Endothelial cell (in vitro differentiated cells): ENCODE data around the gene CLPX. TPM values are rescaled to one million over a fixed set of nuclear protein-coding genes. Genes with fewer than 3 reads are reported as not detected.

Experiments used
- DNase-seq: peaks from one replicate; pipeline ENCODE4 v3.0.0; 2021; ENCODE audit warnings: low spot score
- H3K27ac Mint-ChIP-seq: one replicate; pipeline ENCODE4 v1.8.0; 2021; ENCODE audit warnings: mixed read lengths, inconsistent platforms; ENCODE audit not compliant: unreplicated experiment
- H3K27me3 Mint-ChIP-seq: one replicate; pipeline ENCODE4 v1.8.0; 2021; ENCODE audit warnings: mild to moderate bottlenecking, moderate library complexity, mixed read lengths, inconsistent platforms; ENCODE audit not compliant: unreplicated experiment
- H3K36me3 Mint-ChIP-seq: one replicate; pipeline ENCODE4 v1.8.0; 2021; ENCODE audit warnings: mild to moderate bottlenecking, low read depth, mixed read lengths, inconsistent platforms; ENCODE audit not compliant: unreplicated experiment
- H3K4me1 Mint-ChIP-seq: one replicate; pipeline ENCODE4 v1.8.0; 2021; ENCODE audit warnings: mild to moderate bottlenecking, mixed read lengths, inconsistent platforms; ENCODE audit not compliant: unreplicated experiment
- H3K4me3 Mint-ChIP-seq: one replicate; pipeline ENCODE4 v1.8.0; 2021; ENCODE audit warnings: mild to moderate bottlenecking, mixed read lengths, inconsistent platforms; ENCODE audit not compliant: unreplicated experiment
- H3K9me3 Mint-ChIP-seq: one replicate; pipeline ENCODE4 v1.8.0; 2021; ENCODE audit warnings: mixed read lengths, inconsistent platforms; ENCODE audit not compliant: unreplicated experiment
- total RNA-seq: library from RNA; stranded (reverse); fragmentation: NEBNext Ultra II Directional; extraction: Animal tissue kit (Norgen Biotek cat#: 25700); gene quantifications from one replicate; pipeline ENCODE4 v1.2.1, GENCODE V29; 2021; ENCODE audit not compliant: unreplicated experiment
- TF ChIP-seq, protein P1 (sequence below): fragments of 200-600 bp; sonication (generic); IDR thresholded peaks from one replicate; pipeline ENCODE4 v1.5.0; 2021; ENCODE audit warnings: antibody characterized with exemption; ENCODE audit not compliant: unreplicated experiment

CLPX gene
- total RNA-seq, 1 donor from 2014 or later: 52.1 TPM

DNA sequence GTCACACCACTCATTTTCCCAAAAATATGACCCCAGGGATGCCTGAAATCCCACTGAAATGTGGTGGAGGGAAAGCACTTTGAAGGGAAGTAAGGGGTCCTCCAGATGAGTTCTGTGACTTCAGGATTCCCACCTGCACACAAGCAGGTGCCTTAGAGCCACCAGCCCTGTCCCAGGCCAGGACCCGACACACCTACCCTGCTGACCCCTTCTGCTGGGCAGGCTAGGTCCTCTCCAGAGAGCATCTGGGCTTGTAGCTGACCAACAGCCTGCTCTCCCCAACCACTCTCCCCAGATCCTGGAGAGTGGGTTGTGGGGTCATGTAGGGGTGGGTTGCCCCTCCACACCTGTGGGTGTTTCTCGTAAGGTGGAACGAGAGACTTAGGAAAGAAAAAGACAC, 41.1 kb upstream of the CLPX start:
- no peak for DNase-seq
- TF ChIP-seq, protein P1, sequence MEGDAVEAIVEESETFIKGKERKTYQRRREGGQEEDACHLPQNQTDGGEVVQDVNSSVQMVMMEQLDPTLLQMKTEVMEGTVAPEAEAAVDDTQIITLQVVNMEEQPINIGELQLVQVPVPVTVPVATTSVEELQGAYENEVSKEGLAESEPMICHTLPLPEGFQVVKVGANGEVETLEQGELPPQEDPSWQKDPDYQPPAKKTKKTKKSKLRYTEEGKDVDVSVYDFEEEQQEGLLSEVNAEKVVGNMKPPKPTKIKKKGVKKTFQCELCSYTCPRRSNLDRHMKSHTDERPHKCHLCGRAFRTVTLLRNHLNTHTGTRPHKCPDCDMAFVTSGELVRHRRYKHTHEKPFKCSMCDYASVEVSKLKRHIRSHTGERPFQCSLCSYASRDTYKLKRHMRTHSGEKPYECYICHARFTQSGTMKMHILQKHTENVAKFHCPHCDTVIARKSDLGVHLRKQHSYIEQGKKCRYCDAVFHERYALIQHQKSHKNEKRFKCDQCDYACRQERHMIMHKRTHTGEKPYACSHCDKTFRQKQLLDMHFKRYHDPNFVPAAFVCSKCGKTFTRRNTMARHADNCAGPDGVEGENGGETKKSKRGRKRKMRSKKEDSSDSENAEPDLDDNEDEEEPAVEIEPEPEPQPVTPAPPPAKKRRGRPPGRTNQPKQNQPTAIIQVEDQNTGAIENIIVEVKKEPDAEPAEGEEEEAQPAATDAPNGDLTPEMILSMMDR: no peak
- Mint-ChIP-seq H3K9me3 (no peaks in the 10 kb centered on the region), H3K36me3 (no peaks in the 10 kb centered on the region), H3K27ac (no peak overlapping the region), H3K4me3 (no peak overlapping the region), H3K27me3 (peaks cover 5% of the 10 kb centered on the region), H3K4me1 (no peaks in the 10 kb centered on the region)

DNA sequence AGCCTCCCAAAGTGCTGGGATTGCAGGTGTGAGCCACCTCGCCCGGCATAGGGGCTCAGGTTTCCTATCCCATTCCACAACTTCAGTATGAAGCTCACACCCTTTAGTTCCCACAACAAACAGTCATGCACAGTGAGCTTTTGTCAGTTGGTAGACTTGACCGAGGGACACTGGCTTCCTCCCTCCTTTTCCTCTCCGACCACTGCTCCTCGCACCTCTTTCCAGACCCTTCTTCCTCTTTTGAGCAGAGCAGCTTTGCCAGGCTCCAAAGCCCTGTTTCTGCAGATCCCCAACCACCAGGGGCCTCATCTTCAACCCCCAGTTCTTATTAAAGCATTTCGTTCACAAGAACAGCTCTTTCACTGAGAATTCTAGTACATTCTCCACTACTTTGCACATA, 38.9 kb upstream of the CLPX start:
- TF ChIP-seq, protein P1: no peak
- H3K36me3 Mint-ChIP-seq: no peaks in the 10 kb centered on the region
- no peak overlapping the region for H3K27ac Mint-ChIP-seq
- H3K27me3 Mint-ChIP-seq: peaks cover 7% of the 10 kb centered on the region
- H3K4me3 Mint-ChIP-seq: no peak overlapping the region
- no peaks in the 10 kb centered on the region for H3K9me3 Mint-ChIP-seq
- DNase-seq: no peak
- no peaks in the 10 kb centered on the region for H3K4me1 Mint-ChIP-seq

DNA sequence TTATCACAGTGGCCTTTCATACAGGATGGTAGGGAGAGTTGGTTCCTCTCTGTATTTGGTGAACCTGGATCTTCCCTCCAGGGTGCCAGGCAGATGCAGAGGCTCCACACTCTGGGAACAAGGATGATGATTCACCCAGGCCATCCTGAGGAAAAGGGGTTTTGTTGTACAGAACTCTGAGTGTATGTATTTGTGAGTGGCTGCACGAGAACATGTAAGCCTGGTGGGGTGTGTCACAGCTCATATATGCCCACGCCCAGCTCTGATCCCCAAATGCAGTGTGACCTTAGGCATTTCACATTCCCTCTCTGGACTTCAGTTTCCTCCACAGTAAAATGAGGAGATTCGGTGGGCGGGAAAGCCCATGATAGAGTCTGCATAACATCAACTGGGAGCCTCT, 37.7 kb upstream of the CLPX start:
- H3K27me3 Mint-ChIP-seq: peaks cover 5% of the 10 kb centered on the region
- no peak overlapping the region for H3K4me3 Mint-ChIP-seq

DNA sequence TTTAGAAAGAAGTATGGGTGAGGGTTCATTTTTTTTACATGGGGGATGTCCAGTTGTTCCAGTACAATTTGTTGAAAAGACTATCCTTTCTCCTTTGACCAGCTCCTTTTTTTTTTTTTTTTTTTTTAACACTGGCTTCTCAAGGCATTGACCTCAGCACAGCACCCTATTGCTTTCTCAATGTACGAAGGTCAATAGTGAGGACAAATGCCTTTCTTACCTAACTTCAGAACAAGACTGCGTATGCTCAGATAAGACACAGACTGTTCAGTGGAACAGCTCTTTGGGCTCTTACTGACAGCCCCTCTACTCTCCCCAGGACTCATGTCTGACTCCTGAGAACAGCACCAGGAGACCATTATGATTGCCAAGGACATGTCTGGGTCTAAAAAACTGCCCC, 36.6 kb upstream of the CLPX start:
- Mint-ChIP-seq H3K27ac (no peak overlapping the region), H3K4me1 (no peaks in the 10 kb centered on the region), H3K36me3 (no peaks in the 10 kb centered on the region), H3K4me3 (no peak overlapping the region), H3K27me3 (peaks cover 5% of the 10 kb centered on the region), H3K9me3 (no peaks in the 10 kb centered on the region)
- TF ChIP-seq, protein P1: no peak
- no peak for DNase-seq

More for the DNA sequence above, 37.7 kb upstream of the CLPX start:
- no peaks in the 10 kb centered on the region for H3K36me3 Mint-ChIP-seq
- TF ChIP-seq, protein P1: no peak
- H3K9me3 Mint-ChIP-seq: no peaks in the 10 kb centered on the region
- DNase-seq: no peak
- no peaks in the 10 kb centered on the region for H3K4me1 Mint-ChIP-seq
- H3K27ac Mint-ChIP-seq: no peak overlapping the region

DNA sequence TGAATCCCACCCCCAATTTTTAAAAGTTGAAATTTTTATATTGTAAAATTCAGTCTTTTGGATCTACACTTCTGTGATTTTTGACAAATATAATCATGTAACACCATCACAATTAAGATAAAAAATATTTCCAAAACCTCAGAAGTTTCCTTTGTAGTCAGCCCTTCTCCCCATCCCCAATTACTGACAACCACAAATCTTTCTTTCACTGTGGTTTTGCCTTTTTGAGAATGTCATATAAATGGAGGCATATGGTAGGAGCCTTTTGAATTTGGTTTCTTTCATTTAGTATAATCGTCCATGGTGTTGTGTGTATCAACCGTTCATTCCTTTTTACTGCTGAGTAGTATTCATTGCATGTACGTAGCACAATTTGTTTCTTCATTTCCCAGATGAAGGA, 34.0 kb upstream of the CLPX start:
- H3K4me1 Mint-ChIP-seq: no peaks in the 10 kb centered on the region
- TF ChIP-seq, protein P1: no peak
- peaks cover 6% of the 10 kb centered on the region for H3K27me3 Mint-ChIP-seq
- DNase-seq: no peak
- no peaks in the 10 kb centered on the region for H3K9me3 Mint-ChIP-seq
- H3K4me3 Mint-ChIP-seq: no peak overlapping the region
- H3K27ac Mint-ChIP-seq: no peak overlapping the region
- H3K36me3 Mint-ChIP-seq: no peaks in the 10 kb centered on the region
